HCT116 (cell line): Measurements from ENCODE around the gene MAP7. TPM values are rescaled to one million over a fixed set of nuclear protein-coding genes. Genes with fewer than 3 reads are reported as not detected.

Experiments
- ATAC-seq: fragments of 200-7000 bp; cut with Tn5 transposase; 2 replicates; pipeline ENCODE4 v1.9.1; 2020; ENCODE audit warnings: mild to moderate bottlenecking, moderate library complexity
- BruUV-seq: library from RNA; stranded (reverse); fragments of 400-500 nt; replicated peaks from 2 replicates; lab custom pipeline; 2021; lab: Mats Ljungman, UMichigan
- CTCF ChIA-PET: fragments of 300-600 bp; sonication (Branson Sonifier 250); formaldehyde crosslinking; loops from one replicate; lab custom pipeline; 2021; ENCODE audit warnings: antibody characterized with exemption; lab: Charles Lee
- POLR2A ChIA-PET: fragments of 300-600, 350-600 bp; sonication (Branson Sonifier 250); formaldehyde crosslinking; loops from one replicate; lab custom pipeline; 2021; ENCODE audit warnings: antibody characterized with exemption; lab: Charles Lee
- RAD21 ChIA-PET, 2 experiments: fragments of 300-600 bp; sonication (Branson Sonifier 250); formaldehyde crosslinking; loops; one replicate each; lab custom pipeline; 2023; ENCODE audit warnings: low total read pairs in 2 of 2; ENCODE audit not compliant: uncharacterized antibody in 2 of 2, unreplicated experiment in 2 of 2, low non-redundant PET in 1 of 2; lab: Charles Lee
- DNase-seq: peaks from one replicate; pipeline ENCODE4 v3.0.0-alpha.2; 2010; ENCODE audit warnings: low read depth, low spot score
- H2AFZ ChIP-seq: fragments of 200-600 bp; shearing (Covaris generic), sonication (generic); 2 replicates; pipeline ENCODE4 v1.6.1; 2017; ENCODE audit warnings: low read depth, mixed run types, mixed read lengths, antibody characterized with exemption, low read length; ENCODE audit not compliant: poor library complexity, severe bottlenecking
- H3K27ac ChIP-seq: 2 replicates; pipeline ENCODE4 v1.5.1; 2012; ENCODE audit warnings: low read depth, low read length
- H3K27me3 ChIP-seq: fragments of 200-600 bp; sonication (generic); 2 replicates; pipeline ENCODE4 v1.6.1; 2016; ENCODE audit warnings: mixed run types, low read length, mixed read lengths; ENCODE audit not compliant: insufficient read depth
- H3K36me3 ChIP-seq, 2 experiments: fragments of 200-500 bp in 1 of 2; fragments of 200-600 bp in 1 of 2; sonication (Bioruptor generic) in 1 of 2; sonication (generic) in 1 of 2; 2 replicates each; pipeline versions ENCODE4 v1.5.1 to v1.6.1; 2014 to 2016; ENCODE audit warnings: low read length in 2 of 2, inconsistent platforms in 1 of 2, mixed read lengths in 1 of 2, mixed run types in 1 of 2; ENCODE audit not compliant: insufficient read depth in 2 of 2, control insufficient read depth in 1 of 2
- H3K4me1 ChIP-seq, 2 experiments: fragments of 200-600 bp in 1 of 2; sonication (generic) in 1 of 2; 2 replicates each; pipeline versions ENCODE4 v1.5.1 to v1.6.1; 2012 to 2017; ENCODE audit warnings: low read length in 2 of 2, inconsistent platforms in 1 of 2, mild to moderate bottlenecking in 1 of 2, mixed read lengths in 1 of 2, mixed run types in 1 of 2, moderate library complexity in 1 of 2; ENCODE audit not compliant: insufficient read depth in 2 of 2, control insufficient read depth in 1 of 2
- H3K4me2 ChIP-seq: fragments of 200-600 bp; sonication (generic); 2 replicates; pipeline ENCODE4 v1.6.1; 2017; ENCODE audit warnings: mixed run types, low read length, mixed read lengths
- H3K4me3 ChIP-seq, 2 experiments: fragments of 200-600 bp in 1 of 2; sonication (generic) in 1 of 2; replicated peaks in 1 of 2; 2 replicates each; pipeline ENCODE4 v1.5.1; 2011 to 2016; ENCODE audit warnings: low read length in 2 of 2, control low read depth in 1 of 2, low read depth in 1 of 2, mild to moderate bottlenecking in 1 of 2, mixed read lengths in 1 of 2, mixed run types in 1 of 2
- H3K79me2 ChIP-seq: fragments of 200-600 bp; sonication (generic); 2 replicates; pipeline ENCODE4 v1.6.1; 2017; ENCODE audit warnings: mild to moderate bottlenecking, mixed run types, low read length, moderate library complexity, mixed read lengths; ENCODE audit not compliant: insufficient read depth
- H3K9ac ChIP-seq: fragments of 200-600 bp; sonication (generic); 2 replicates; pipeline ENCODE4 v1.6.1; 2016; ENCODE audit warnings: low read length, mixed read lengths
- H3K9me2 ChIP-seq: fragments of 200-600 bp; sonication (generic), shearing (Covaris generic); 2 replicates; pipeline ENCODE4 v1.6.1; 2017; ENCODE audit warnings: mixed run types, mild to moderate bottlenecking, moderate library complexity; ENCODE audit not compliant: insufficient read depth
- H3K9me3 ChIP-seq, 2 experiments: fragments of 200-500 bp in 1 of 2; fragments of 200-600 bp in 1 of 2; sonication (Bioruptor generic) in 1 of 2; sonication (generic) in 1 of 2; 2 replicates each; pipeline ENCODE4 v1.6.1; 2014 to 2017; ENCODE audit warnings: low read length in 2 of 2, mixed read lengths in 2 of 2, inconsistent platforms in 1 of 2, low read depth in 1 of 2, mild to moderate bottlenecking in 1 of 2, mixed run types in 1 of 2, moderate library complexity in 1 of 2; ENCODE audit not compliant: control insufficient read depth in 1 of 2, insufficient read depth in 1 of 2
- H4K20me1 ChIP-seq: fragments of 200-600 bp; sonication (generic), shearing (Covaris generic); 2 replicates; pipeline ENCODE4 v1.6.1; 2017; ENCODE audit warnings: mixed run types, mild to moderate bottlenecking, moderate library complexity; ENCODE audit not compliant: insufficient read depth
- CBX3 ChIP-seq: IDR thresholded peaks from 2 replicates; pipeline ENCODE4 v1.6.1; 2012; ENCODE audit warnings: low read depth
- ELF1 ChIP-seq: IDR thresholded peaks from 2 replicates; pipeline ENCODE4 v1.6.1; 2012; ENCODE audit warnings: low read depth, borderline replicate concordance
- EZH2phosphoT487 ChIP-seq: fragments of 200-600 bp; IDR thresholded peaks from 2 replicates; pipeline ENCODE4 v1.6.1; 2018; ENCODE audit warnings: antibody characterized with exemption, borderline replicate concordance
- FOSL1 ChIP-seq: IDR thresholded peaks from 2 replicates; pipeline ENCODE4 v1.6.1; 2012; ENCODE audit warnings: low read depth
- POLR2A ChIP-seq: IDR thresholded peaks from 2 replicates; pipeline ENCODE4 v1.7.0; 2011; ENCODE audit warnings: borderline replicate concordance; ENCODE audit not compliant: insufficient read depth, insufficient read length; ENCODE audit errors: extremely low read depth
- RAD21 ChIP-seq: IDR thresholded peaks from 2 replicates; pipeline ENCODE4 v1.6.1; 2012; ENCODE audit warnings: low read depth, mild to moderate bottlenecking
- SP1 ChIP-seq: IDR thresholded peaks from 2 replicates; pipeline ENCODE4 v1.6.1; 2012; ENCODE audit warnings: low read depth
- TCF7L2 ChIP-seq: IDR thresholded peaks from 2 replicates; pipeline ENCODE4 v1.7.0; 2011; ENCODE audit warnings: borderline replicate concordance, inconsistent platforms; ENCODE audit not compliant: insufficient read depth, insufficient read length; ENCODE audit errors: extremely low read depth
- ZBTB33 ChIP-seq: IDR thresholded peaks from 2 replicates; pipeline ENCODE4 v1.6.1; 2011; ENCODE audit warnings: mild to moderate bottlenecking, low read length, moderate library complexity; ENCODE audit not compliant: insufficient replicate concordance; ENCODE audit errors: extremely low read depth
- ZFX ChIP-seq: fragments of 450-650 bp; IDR thresholded peaks from 2 replicates; pipeline ENCODE4 v1.6.1; 2017
- intact Hi-C: fragments of 100-400 bp; cut with micrococcal nuclease; formaldehyde crosslinking; loops from 2 replicates; pipeline ENCODE4 v1.10.0; 2022
- total RNA-seq: library from RNA; stranded (reverse); gene quantifications from one replicate; pipeline ENCODE4 v1.2.1, GENCODE V29; 2021; ENCODE audit not compliant: unreplicated experiment

The MAP7 gene
- total RNA-seq, 1 experiment from 2014 or later: 35.5 TPM

DNA sequence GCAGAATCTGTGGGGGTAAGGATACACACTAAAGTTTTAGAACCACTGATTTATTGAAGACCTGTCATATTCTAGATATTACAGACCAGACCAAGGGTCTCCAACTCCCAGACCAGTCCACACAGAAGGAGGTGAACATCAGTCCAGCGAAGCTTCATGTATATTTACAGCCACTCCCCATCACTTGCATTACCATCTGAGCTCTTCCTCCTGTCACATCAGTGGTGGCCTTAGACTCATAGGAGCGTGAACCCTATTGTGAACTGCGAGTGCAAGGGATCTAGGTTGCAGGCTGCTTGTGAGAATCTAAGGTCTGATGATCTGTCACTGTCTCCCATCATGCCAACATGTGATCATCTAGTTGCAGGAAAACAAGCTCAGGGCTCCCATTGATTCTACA, 255.6 kb downstream of the MAP7 start:
- H3K9me2 ChIP-seq: no peaks in the 10 kb centered on the region
- intact Hi-C loops: no loop called here
- no peak overlapping the region for H3K4me3 ChIP-seq
- no peak for DNase-seq
- no peak overlapping the region for H3K27ac ChIP-seq
- ATAC-seq: no peak
- peaks cover 5 to 10% of the 10 kb centered on the region in 2 experiments for H3K4me1 ChIP-seq
- POLR2A ChIA-PET: no interaction called here
- H3K9ac ChIP-seq: no peak overlapping the region
- no peaks in the 10 kb centered on the region for H3K36me3 ChIP-seq
- TF ChIP-seq ELF1 (no peak), ZFX (no peak), CBX3 (no peak), SP1 (no peak), TCF7L2 (no peak), ZBTB33 (no peak), RAD21 (no peak), FOSL1 (no peak), EZH2phosphoT487 (no peak), POLR2A (no peak)
- CTCF ChIA-PET: no interaction called here
- BruUV-seq: no TSS peak
- H2AFZ ChIP-seq: no peak overlapping the region
- H3K4me2 ChIP-seq: no peak overlapping the region
- no peaks in the 10 kb centered on the region; the same call in 1 of the 2 replicates for H3K79me2 ChIP-seq
- no peaks in the 10 kb centered on the region for H3K27me3 ChIP-seq
- RAD21 ChIA-PET: no interaction called here
- H4K20me1 ChIP-seq: no peaks in the 10 kb centered on the region
- H3K9me3 ChIP-seq: no peaks in the 10 kb centered on the region

Other genes with a start within 250 kb of the MAP7 start
- gene MAP3K5, start 242.1 kb upstream of the MAP7 start, total RNA-seq: 11.8 TPM